Measurements from ENCODE around the gene GRM8.

Gene GRM8

DNA sequence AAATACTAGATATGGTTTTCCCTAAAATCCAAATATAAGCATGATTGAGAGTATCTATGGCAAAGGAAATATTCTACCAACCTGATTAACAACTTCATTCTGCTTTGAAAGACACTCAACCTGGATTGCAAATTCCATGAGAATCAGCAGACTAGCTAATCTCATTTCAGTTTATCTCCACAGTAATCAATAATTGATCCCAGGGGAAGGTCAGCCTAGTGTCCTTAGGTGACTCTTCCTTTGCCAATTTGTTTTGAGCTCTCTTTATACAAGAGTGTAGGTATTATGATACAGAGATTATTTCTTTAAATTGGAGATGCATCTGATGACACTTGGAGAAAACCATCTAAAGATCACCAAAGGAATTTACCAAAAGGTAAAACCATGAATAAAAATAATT is 100.3 kb downstream of the GRM8 start:
- TF ChIP-seq CTCF (IDR thresholded peaks at IDR 0.05; ENCODE audit: extremely low read depth, missing control alignments): no peak
- DNase-seq (ENCODE audit: low spot score): no peak

- no peak for DNase-seq (ENCODE audit: low spot score)
- no peak for TF ChIP-seq CTCF (IDR thresholded peaks at IDR 0.05; ENCODE audit: extremely low read depth, missing control alignments)
Observed at GRCh38 chr7:127151379-127151778, 101.4 kb downstream of the GRM8 start.

GRCh38 chr7:127150543-127150942 is 102.2 kb downstream of the GRM8 start:
- no peak for TF ChIP-seq CTCF (IDR thresholded peaks at IDR 0.05; ENCODE audit: extremely low read depth, missing control alignments)
- no peak for DNase-seq (ENCODE audit: low spot score)

DNA sequence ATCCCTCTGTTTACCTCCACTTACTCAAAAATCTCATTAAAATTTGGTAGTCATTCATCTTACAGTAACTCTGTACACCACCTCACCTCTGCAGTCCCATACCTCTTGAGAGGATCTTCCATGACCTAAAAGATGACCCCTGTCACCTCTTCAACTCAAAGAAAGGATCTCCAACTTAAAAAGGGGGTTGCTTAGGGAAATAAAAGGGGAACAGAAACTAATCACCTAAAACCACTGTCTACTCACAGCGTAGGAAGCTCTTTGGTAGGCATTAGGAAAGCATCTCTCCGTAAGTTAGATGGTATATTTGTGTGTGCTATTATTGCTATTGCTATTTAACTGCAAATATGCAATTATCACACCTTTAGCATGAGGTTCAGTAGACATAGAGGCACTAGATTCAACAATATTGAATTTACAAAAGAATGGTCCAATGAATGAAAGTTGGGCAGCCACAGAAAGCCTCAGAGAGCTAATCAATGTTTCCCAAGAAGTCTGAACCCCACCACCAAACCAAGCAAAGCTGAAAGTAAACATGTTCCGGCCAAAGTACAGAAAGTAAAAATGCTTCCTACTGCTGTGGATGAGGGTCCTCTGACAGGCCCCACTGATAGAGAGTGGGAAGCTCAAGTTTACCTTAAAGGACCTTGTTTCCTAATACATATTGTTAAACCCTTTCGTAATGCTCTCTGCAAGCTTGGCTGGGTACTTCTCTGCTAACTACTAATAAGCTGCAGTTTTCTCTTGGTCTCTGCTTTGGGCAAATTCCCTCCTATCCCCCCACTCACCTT is 105.8 kb downstream of the GRM8 start:
- no peak for DNase-seq (ENCODE audit: low spot score)
- TF ChIP-seq CTCF (IDR thresholded peaks at IDR 0.05; ENCODE audit: extremely low read depth, missing control alignments): no peak

- no peak for TF ChIP-seq CTCF (IDR thresholded peaks at IDR 0.05; ENCODE audit: extremely low read depth, missing control alignments)
- no peak for DNase-seq (ENCODE audit: low spot score)
Observed at GRCh38 chr7:127137146-127137545, 115.6 kb downstream of the GRM8 start.

- DNase-seq (ENCODE audit: low spot score): no peak
- no peak for TF ChIP-seq CTCF (IDR thresholded peaks at IDR 0.05; ENCODE audit: extremely low read depth, missing control alignments)
Observed at GRCh38 chr7:127135871-127136485, 116.8 kb downstream of the GRM8 start.

DNA sequence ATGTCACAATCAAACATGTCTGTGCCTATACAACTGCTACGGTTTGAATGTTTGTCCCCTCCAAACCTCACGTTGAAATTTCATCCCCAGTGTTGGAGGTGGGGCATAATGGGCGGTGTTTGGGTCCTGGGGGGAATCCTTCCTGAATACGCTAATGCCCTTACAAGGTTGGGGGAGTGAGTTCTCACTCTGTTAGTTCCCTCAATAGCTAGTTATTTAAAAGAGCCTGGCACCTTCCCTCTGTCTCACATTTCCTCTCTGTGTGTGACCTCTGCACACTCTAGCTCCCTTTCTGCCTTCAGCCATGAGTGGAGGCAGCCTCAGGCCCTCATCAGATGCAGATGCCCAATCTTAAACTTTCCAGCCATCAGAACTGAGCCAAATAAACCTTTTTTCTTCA is 129.5 kb downstream of the GRM8 start:
- TF ChIP-seq CTCF (IDR thresholded peaks at IDR 0.05; ENCODE audit: extremely low read depth, missing control alignments): no peak
- DNase-seq (ENCODE audit: low spot score): no peak
